ENCODE results near the gene FRRS1L. TPM values are rescaled to one million over a fixed set of nuclear protein-coding genes. Genes with fewer than 3 reads are reported as not detected.

Gene FRRS1L
- total RNA-seq, 1 donor from 2014 or later: not detected

DNA sequence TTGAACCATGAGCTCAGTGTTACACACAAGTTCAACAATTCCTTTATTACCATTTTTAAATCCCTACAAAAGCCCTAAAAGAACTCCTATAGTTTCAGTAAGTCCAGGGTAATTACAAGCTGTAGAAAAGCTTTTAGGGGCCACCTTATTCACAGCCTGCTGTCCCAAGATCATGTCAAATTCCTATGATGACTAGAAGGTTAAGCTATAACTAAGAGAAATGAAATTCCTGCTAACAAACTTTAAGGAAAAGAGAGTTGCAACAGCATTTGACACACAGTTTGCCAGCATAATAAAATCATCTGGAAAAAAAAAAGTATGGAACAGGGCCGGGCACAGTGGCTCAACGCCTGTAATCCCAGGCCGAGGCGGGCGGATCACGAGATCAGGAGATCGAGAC is 78.8 kb downstream of the FRRS1L start:
- H3K4me3 Mint-ChIP-seq (ENCODE audit: low read depth): no peak overlapping the region
- peaks cover 22% of the 10 kb centered on the region for H3K4me1 Mint-ChIP-seq (ENCODE audit: low read depth)
- H3K27me3 Mint-ChIP-seq (ENCODE audit: low read depth): no peaks in the 10 kb centered on the region
- intact Hi-C loops (cut with micrococcal nuclease): no loop called here
- H3K9me3 Mint-ChIP-seq: no peaks in the 10 kb centered on the region
- no peak overlapping the region for H3K27ac Mint-ChIP-seq
- no peak for DNase-seq (ENCODE audit: low spot score)
- peaks cover 73% of the 10 kb centered on the region for H3K36me3 Mint-ChIP-seq (ENCODE audit: low read depth)

DNA sequence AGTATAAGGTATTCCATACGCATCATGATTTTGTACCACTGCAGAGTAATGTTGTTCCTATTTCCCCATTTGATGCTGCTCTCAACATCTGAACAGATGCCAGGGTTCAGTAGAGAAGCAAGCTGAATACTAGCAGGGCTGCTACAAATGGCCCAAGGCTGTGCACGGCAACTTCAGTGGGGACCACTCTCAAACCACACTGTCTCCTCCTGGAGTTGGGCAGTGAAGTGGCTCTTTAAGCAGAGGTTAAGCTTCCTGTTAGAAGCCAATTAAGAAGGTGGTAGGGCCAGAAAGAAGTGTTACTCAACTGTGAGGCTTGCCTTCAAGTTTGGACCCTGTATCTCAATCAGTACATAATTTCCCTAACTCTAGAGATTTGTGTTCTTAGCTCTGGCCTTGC is 79.3 kb downstream of the FRRS1L start:
- intact Hi-C loops (cut with micrococcal nuclease): no loop called here
- Mint-ChIP-seq H3K9me3 (no peaks in the 10 kb centered on the region), H3K4me3 (ENCODE audit: low read depth) (no peak overlapping the region), H3K4me1 (ENCODE audit: low read depth) (peaks cover 21% of the 10 kb centered on the region), H3K27me3 (ENCODE audit: low read depth) (no peaks in the 10 kb centered on the region), H3K36me3 (ENCODE audit: low read depth) (peaks cover 72% of the 10 kb centered on the region), H3K27ac (no peak overlapping the region)
- DNase-seq (ENCODE audit: low spot score): no peak

DNA sequence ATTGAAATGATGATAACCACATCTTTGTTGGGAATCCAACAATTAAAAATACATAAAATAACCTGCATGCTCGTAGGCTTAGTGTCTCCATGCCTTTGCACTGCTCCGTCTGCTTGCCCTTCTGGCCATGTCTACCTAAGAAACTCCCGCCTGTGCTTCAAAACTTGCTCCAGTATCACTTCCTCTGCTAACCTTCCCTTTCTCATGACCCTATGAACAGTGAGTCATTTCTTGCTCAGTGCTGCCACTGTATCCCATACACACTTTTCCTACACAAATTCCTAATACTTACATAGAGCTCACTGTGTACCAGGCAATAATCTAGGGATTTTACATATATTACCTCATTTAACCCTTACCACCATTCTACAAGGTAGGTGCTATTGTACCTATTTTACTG is 80.8 kb downstream of the FRRS1L start:
- peaks cover 66% of the 10 kb centered on the region for H3K36me3 Mint-ChIP-seq (ENCODE audit: low read depth)
- intact Hi-C loops (cut with micrococcal nuclease): no loop called here
- no peaks in the 10 kb centered on the region for H3K9me3 Mint-ChIP-seq

DNA sequence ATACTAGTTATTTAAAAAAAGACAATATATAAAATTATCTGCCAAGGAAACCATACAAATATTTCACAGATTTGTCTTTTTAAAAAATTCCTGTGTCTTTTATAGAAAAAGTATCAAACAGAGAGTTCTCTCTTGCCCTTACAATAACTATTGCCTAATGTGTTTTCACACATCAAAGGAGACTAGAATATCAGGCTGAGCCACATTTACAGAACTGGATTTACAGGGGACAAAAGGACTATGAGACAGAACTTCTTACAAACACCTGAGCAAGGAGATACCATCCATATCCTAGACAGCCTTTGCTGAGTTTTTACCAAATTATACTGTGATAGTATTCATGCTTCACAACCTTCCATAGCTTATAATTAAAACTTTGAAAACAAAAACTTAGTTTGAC is 81.5 kb downstream of the FRRS1L start:
- Mint-ChIP-seq H3K4me1 (ENCODE audit: low read depth) (peaks cover 20% of the 10 kb centered on the region), H3K27me3 (ENCODE audit: low read depth) (no peaks in the 10 kb centered on the region), H3K36me3 (ENCODE audit: low read depth) (peaks cover 64% of the 10 kb centered on the region), H3K4me3 (ENCODE audit: low read depth) (no peak overlapping the region), H3K9me3 (no peaks in the 10 kb centered on the region), H3K27ac (no peak overlapping the region)
- DNase-seq (ENCODE audit: low spot score): no peak
- intact Hi-C loops (cut with micrococcal nuclease): no loop called here

More for the DNA sequence above, 80.8 kb downstream of the FRRS1L start:
- Mint-ChIP-seq H3K27ac (no peak overlapping the region), H3K4me3 (ENCODE audit: low read depth) (no peak overlapping the region), H3K4me1 (ENCODE audit: low read depth) (peaks cover 20% of the 10 kb centered on the region), H3K27me3 (ENCODE audit: low read depth) (no peaks in the 10 kb centered on the region)
- no peak for DNase-seq (ENCODE audit: low spot score)

DNA sequence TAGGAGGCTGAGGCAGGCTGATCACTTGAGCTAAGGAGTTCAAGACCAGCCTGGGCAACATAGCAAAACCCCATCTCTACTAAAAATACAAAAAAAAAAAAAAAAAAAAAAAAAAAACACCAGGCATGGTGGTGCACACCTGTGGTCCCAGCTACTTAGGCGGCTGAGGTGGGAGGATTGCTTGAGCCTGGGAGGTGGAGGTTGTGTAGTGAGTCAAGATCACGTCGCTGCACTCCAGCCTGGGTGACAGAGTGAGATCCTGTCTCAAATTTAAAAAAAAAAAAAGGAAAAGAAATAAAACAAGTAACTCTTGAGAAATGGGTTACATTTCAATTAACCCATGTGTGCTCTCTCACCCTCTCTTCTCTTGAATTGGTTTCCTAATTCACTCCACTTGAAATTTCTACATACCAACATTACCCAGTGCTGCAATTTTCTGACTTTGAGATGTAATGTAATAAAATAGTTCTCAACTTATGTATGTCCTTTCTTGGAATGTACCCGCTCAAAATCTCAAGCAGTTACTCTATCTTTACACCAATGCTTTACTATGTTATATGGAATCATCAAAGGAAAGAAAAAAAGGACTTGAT is 83.1 kb downstream of the FRRS1L start:
- H3K4me1 Mint-ChIP-seq (ENCODE audit: low read depth): peaks cover 20% of the 10 kb centered on the region
- DNase-seq (ENCODE audit: low spot score): no peak
- H3K36me3 Mint-ChIP-seq (ENCODE audit: low read depth): peaks cover 68% of the 10 kb centered on the region
- intact Hi-C loops (cut with micrococcal nuclease): no loop called here
- H3K4me3 Mint-ChIP-seq (ENCODE audit: low read depth): no peak overlapping the region
- no peaks in the 10 kb centered on the region for H3K9me3 Mint-ChIP-seq
- no peak overlapping the region for H3K27ac Mint-ChIP-seq
- H3K27me3 Mint-ChIP-seq (ENCODE audit: low read depth): no peaks in the 10 kb centered on the region

DNA sequence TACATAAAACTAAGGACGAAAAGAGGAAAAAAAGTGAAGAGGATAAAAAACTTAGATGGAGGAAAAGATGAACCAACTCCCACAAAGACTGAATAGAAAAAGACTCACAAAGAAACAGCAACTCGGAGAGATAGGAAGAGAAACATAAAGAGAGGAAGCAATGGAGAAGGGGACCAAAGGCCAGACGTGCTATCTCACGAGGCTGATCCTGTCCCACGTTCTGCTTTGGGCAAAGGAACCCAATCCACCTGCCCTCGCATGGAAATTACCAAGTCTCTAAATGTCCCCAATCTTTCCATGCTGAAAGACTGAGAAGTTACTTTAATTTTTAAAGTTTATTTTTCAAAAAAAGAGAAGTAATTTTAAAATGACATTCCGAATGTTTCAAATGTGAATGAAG is 83.9 kb downstream of the FRRS1L start:
- DNase-seq (ENCODE audit: low spot score): no peak
- H3K4me1 Mint-ChIP-seq (ENCODE audit: low read depth): peaks cover 20% of the 10 kb centered on the region
- no peak overlapping the region for H3K27ac Mint-ChIP-seq
- intact Hi-C loops (cut with micrococcal nuclease): no loop called here
- H3K9me3 Mint-ChIP-seq: no peaks in the 10 kb centered on the region
- no peak overlapping the region for H3K4me3 Mint-ChIP-seq (ENCODE audit: low read depth)
- peaks cover 71% of the 10 kb centered on the region for H3K36me3 Mint-ChIP-seq (ENCODE audit: low read depth)
- H3K27me3 Mint-ChIP-seq (ENCODE audit: low read depth): no peaks in the 10 kb centered on the region

DNA sequence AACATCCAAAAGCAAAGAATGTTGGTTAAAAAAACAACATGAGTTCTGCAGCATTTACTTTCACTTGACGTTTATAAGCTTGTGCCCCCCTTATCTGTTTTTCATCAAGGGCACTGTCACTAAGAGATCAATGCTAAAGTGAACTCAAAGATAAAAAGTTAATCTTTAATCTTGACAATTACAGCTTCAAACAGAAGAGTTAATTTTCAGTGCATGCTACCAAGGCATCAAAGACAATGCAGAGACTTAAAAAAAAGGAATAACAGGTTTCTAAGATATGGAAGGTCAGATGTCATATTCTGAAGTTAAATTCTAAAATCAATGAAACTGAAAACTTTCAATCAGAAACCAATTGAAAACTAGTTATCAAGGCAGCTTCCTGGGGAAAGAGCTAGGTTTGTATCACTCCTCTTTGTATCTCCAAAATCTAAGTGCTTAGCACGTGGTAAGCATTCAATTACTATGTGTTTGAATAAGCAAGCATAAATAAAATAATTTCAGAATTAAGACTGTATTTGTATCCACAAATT is 84.9 kb downstream of the FRRS1L start:
- H3K9me3 Mint-ChIP-seq: no peaks in the 10 kb centered on the region
- H3K36me3 Mint-ChIP-seq (ENCODE audit: low read depth): peaks cover 69% of the 10 kb centered on the region
- no peaks in the 10 kb centered on the region for H3K27me3 Mint-ChIP-seq (ENCODE audit: low read depth)
- DNase-seq (ENCODE audit: low spot score): no peak
- H3K4me3 Mint-ChIP-seq (ENCODE audit: low read depth): no peak overlapping the region
- intact Hi-C loops (cut with micrococcal nuclease): no loop called here
- H3K4me1 Mint-ChIP-seq (ENCODE audit: low read depth): peaks cover 16% of the 10 kb centered on the region
- H3K27ac Mint-ChIP-seq: no peak overlapping the region

Other genes with a start within 250 kb of the FRRS1L start
- gene ELP1, start 233.1 kb downstream of the FRRS1L start, total RNA-seq: 31.7 and 32.7 TPM in 2 replicates
- gene ABITRAM, start 232.8 kb downstream of the FRRS1L start, total RNA-seq: 11.6 and 12.2 TPM in 2 replicates
- 19.8 and 21.6 TPM in 2 replicates for gene CTNNAL1, start 153.8 kb downstream of the FRRS1L start, total RNA-seq
- 24.0 and 25.8 TPM in 2 replicates for gene TMEM245, start 47.3 kb downstream of the FRRS1L start, total RNA-seq
- 1.5 and 1.6 TPM in 2 replicates for gene EPB41L4B, start 153.8 kb upstream of the FRRS1L start, total RNA-seq